ENCODE results near the gene SCN4A.

DNA sequence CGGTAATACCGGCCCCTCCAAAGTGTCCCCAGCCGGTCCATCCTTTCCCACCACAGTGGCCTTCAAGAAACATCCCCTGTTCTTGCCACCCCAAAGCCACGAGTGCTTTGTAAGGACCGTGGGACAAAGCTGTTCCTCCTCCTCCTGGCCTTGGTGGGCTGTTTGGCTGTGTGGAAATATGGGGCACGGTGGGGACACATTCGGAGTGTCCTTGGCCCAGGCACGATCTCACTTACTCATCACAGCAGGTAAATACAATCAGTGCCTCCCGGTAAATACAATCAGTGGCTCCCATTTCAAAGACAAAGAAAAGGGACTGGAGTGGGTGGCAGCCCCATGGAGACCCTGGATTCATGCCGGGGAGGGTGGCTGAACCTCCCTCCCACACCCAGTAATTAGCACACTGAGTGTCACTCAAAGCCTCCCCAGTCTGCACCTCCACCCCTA lies 10.4 kb downstream of the SCN4A start:
- TF ChIP-seq POLR2AphosphoS5 (IDR thresholded peaks at IDR 0.05; ENCODE audit: low read depth, low read length) (no peak), TAF1 (IDR thresholded peaks at IDR 0.05; ENCODE audit: borderline replicate concordance, insufficient read depth, low read length) (no peak), SIN3A (IDR thresholded peaks at IDR 0.05; ENCODE audit: borderline replicate concordance, insufficient read depth, low read length) (no peak)
- TF ChIP-seq, protein P1, sequence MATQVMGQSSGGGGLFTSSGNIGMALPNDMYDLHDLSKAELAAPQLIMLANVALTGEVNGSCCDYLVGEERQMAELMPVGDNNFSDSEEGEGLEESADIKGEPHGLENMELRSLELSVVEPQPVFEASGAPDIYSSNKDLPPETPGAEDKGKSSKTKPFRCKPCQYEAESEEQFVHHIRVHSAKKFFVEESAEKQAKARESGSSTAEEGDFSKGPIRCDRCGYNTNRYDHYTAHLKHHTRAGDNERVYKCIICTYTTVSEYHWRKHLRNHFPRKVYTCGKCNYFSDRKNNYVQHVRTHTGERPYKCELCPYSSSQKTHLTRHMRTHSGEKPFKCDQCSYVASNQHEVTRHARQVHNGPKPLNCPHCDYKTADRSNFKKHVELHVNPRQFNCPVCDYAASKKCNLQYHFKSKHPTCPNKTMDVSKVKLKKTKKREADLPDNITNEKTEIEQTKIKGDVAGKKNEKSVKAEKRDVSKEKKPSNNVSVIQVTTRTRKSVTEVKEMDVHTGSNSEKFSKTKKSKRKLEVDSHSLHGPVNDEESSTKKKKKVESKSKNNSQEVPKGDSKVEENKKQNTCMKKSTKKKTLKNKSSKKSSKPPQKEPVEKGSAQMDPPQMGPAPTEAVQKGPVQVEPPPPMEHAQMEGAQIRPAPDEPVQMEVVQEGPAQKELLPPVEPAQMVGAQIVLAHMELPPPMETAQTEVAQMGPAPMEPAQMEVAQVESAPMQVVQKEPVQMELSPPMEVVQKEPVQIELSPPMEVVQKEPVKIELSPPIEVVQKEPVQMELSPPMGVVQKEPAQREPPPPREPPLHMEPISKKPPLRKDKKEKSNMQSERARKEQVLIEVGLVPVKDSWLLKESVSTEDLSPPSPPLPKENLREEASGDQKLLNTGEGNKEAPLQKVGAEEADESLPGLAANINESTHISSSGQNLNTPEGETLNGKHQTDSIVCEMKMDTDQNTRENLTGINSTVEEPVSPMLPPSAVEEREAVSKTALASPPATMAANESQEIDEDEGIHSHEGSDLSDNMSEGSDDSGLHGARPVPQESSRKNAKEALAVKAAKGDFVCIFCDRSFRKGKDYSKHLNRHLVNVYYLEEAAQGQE (IDR thresholded peaks at IDR 0.05; ENCODE audit: insufficient read depth in 1 of 2, low read depth in 2 of 2, low read length in 2 of 2) = no peak

Measured in PFSK-1 (cell line).